IMR-90 (cell line): ENCODE results near the gene HMG20A. TPM values are rescaled to one million over a fixed set of nuclear protein-coding genes. Genes with fewer than 3 reads are reported as not detected.
A peak's percentile ranks its signal among the peaks of the same experiment; 100 is the strongest.

Experiments used
- ATAC-seq: fragments of 200-7000 bp; cut with Tn5 transposase; 2 replicates; pipeline ENCODE4 v1.9.1; 2020; ENCODE audit warnings: low read depth, mild to moderate bottlenecking, moderate library complexity
- BruUV-seq: library from RNA; stranded (reverse); fragments of 400-500 nt; replicated peaks from 2 replicates; lab custom pipeline; 2021; lab: Mats Ljungman, UMichigan
- CTCF ChIA-PET: fragments of 300-600 bp; formaldehyde crosslinking; extraction: SDS; loops from one replicate; lab custom pipeline; 2021; ENCODE audit warnings: antibody characterized with exemption; lab: Yijun Ruan, JAX
- POLR2A ChIA-PET: fragments of 300-600 bp; sonication (Branson Sonifier 250); formaldehyde crosslinking; loops from one replicate; lab custom pipeline; 2022; ENCODE audit warnings: antibody characterized with exemption; ENCODE audit not compliant: unreplicated experiment; lab: Charles Lee
- DNase-seq: peaks from one replicate; pipeline ENCODE4 v3.0.0; 2013
- H2AFZ ChIP-seq: replicated peaks from 2 replicates; pipeline ENCODE3; 2013; ENCODE audit warnings: low read length, mild to moderate bottlenecking; ENCODE audit not compliant: poor library complexity
- H2AK5ac ChIP-seq: 2 replicates; pipeline ENCODE4 v1.6.1; 2013; ENCODE audit warnings: low read depth, low read length, inconsistent platforms
- H2AK9ac ChIP-seq: replicated peaks from 2 replicates; pipeline ENCODE3; 2013; ENCODE audit warnings: mild to moderate bottlenecking, low read depth, low read length, moderate library complexity; ENCODE audit not compliant: poor library complexity
- H2BK120ac ChIP-seq: 2 replicates; pipeline ENCODE4 v1.6.1; 2013; ENCODE audit warnings: low read depth, low read length, inconsistent platforms
- H2BK15ac ChIP-seq: 3 replicates; pipeline ENCODE4 v1.6.1; 2013; ENCODE audit warnings: low read depth, low read length, inconsistent platforms
- H2BK20ac ChIP-seq: 2 replicates; pipeline ENCODE4 v1.6.1; 2013; ENCODE audit warnings: low read depth, mild to moderate bottlenecking, inconsistent platforms, low read length, moderate library complexity
- H2BK5ac ChIP-seq: 2 replicates; pipeline ENCODE4 v1.6.1; 2013; ENCODE audit warnings: mild to moderate bottlenecking, low read depth, low read length, inconsistent platforms; ENCODE audit not compliant: poor library complexity, severe bottlenecking
- H3K14ac ChIP-seq: replicated peaks from 2 replicates; pipeline ENCODE4 v1.6.1; 2013; ENCODE audit warnings: low read depth, low read length, inconsistent platforms
- H3K18ac ChIP-seq: 2 replicates; pipeline ENCODE4 v1.6.1; 2013; ENCODE audit warnings: low read depth, low read length, control low read depth
- H3K23ac ChIP-seq: 2 replicates; pipeline ENCODE4 v1.6.1; 2013; ENCODE audit warnings: low read depth, low read length, inconsistent platforms
- H3K27ac ChIP-seq: 2 replicates; pipeline ENCODE4 v1.5.1; 2013; ENCODE audit warnings: mild to moderate bottlenecking, control low read depth, low read length; ENCODE audit not compliant: insufficient read depth
- H3K27me3 ChIP-seq: 2 replicates; pipeline ENCODE4 v1.6.1; 2013; ENCODE audit warnings: low read length; ENCODE audit not compliant: control insufficient read depth, insufficient read depth
- H3K36me3 ChIP-seq: 2 replicates; pipeline ENCODE4 v1.6.1; 2013; ENCODE audit warnings: low read length, mixed read lengths; ENCODE audit not compliant: control insufficient read depth, insufficient read depth
- H3K4ac ChIP-seq: 2 replicates; pipeline ENCODE4 v1.6.1; 2013; ENCODE audit warnings: low read depth, low read length, inconsistent platforms
- H3K4me1 ChIP-seq: 2 replicates; pipeline ENCODE4 v1.6.1; 2013; ENCODE audit warnings: low read length, mixed read lengths; ENCODE audit not compliant: control insufficient read depth, insufficient read depth
- H3K4me2 ChIP-seq: 2 replicates; pipeline ENCODE4 v1.6.1; 2013; ENCODE audit warnings: low read depth, mild to moderate bottlenecking, control low read depth, low read length, moderate library complexity
- H3K4me3 ChIP-seq: 2 replicates; pipeline ENCODE4 v1.5.1; 2013; ENCODE audit warnings: low read depth, mild to moderate bottlenecking, control low read depth, low read length, moderate library complexity; ENCODE audit not compliant: insufficient read depth
- H3K56ac ChIP-seq: 2 replicates; pipeline ENCODE4 v1.6.1; 2013; ENCODE audit warnings: low read length, inconsistent platforms; ENCODE audit not compliant: insufficient read depth; ENCODE audit errors: extremely low read depth
- H3K79me1 ChIP-seq, 2 experiments: 2 replicates each; pipeline ENCODE4 v1.6.1; 2013; ENCODE audit warnings: low read length in 2 of 2, inconsistent platforms in 1 of 2, low read depth in 1 of 2
- H3K9ac ChIP-seq: 2 replicates; pipeline ENCODE4 v1.6.1; 2013; ENCODE audit warnings: low read depth, low read length, control low read depth
- H3K9me1 ChIP-seq: 2 replicates; pipeline ENCODE4 v1.6.1; 2013; ENCODE audit warnings: low read length, inconsistent platforms; ENCODE audit not compliant: insufficient read depth
- H3K9me3 ChIP-seq: 2 replicates; pipeline ENCODE4 v1.6.1; 2013; ENCODE audit warnings: low read length; ENCODE audit not compliant: control insufficient read depth, insufficient read depth
- H4K20me1 ChIP-seq: 2 replicates; pipeline ENCODE4 v1.6.1; 2013; ENCODE audit warnings: low read length, inconsistent platforms; ENCODE audit not compliant: insufficient read depth
- H4K5ac ChIP-seq: 2 replicates; pipeline ENCODE4 v1.6.1; 2013; ENCODE audit warnings: mild to moderate bottlenecking, low read depth, low read length, control low read depth
- H4K8ac ChIP-seq, 2 experiments: 2 replicates each; pipeline ENCODE4 v1.6.1; 2013; ENCODE audit warnings: low read depth in 2 of 2, low read length in 2 of 2, control low read depth in 1 of 2, inconsistent platforms in 1 of 2
- H4K91ac ChIP-seq: 2 replicates; pipeline ENCODE4 v1.6.1; 2013; ENCODE audit warnings: low read depth, low read length, inconsistent platforms; ENCODE audit not compliant: insufficient read depth
- CHD1 ChIP-seq: IDR thresholded peaks from 2 replicates; pipeline ENCODE4 v1.6.1; 2012; ENCODE audit warnings: low read depth, low read length, improper control_type of control experiment
- ELK1 ChIP-seq: fragments of 150-350 bp; IDR thresholded peaks from 2 replicates; pipeline ENCODE4 v1.6.1; 2016; ENCODE audit warnings: low read depth, mild to moderate bottlenecking, low read length, moderate library complexity, borderline replicate concordance
- FOS ChIP-seq: fragments of 150-350 bp; IDR thresholded peaks from 2 replicates; pipeline ENCODE4 v1.6.1; 2016; ENCODE audit warnings: low read depth, low read length
- MAFK ChIP-seq: IDR thresholded peaks from 2 replicates; pipeline ENCODE4 v1.6.1; 2012; ENCODE audit warnings: low read depth, low read length, improper control_type of control experiment
- NFE2L2 ChIP-seq: fragments of 150-350 bp; IDR thresholded peaks from 2 replicates; pipeline ENCODE4 v1.6.1; 2016; ENCODE audit warnings: low read depth, mild to moderate bottlenecking, low read length
- POLR2A ChIP-seq: IDR thresholded peaks from 2 replicates; pipeline ENCODE4 v1.6.1; 2012; ENCODE audit warnings: mild to moderate bottlenecking, low read depth, low read length
- RCOR1 ChIP-seq: IDR thresholded peaks from 2 replicates; pipeline ENCODE4 v1.6.1; 2012; ENCODE audit warnings: mild to moderate bottlenecking, low read length, improper control_type of control experiment; ENCODE audit not compliant: insufficient replicate concordance
- RFX5 ChIP-seq: IDR thresholded peaks from 2 replicates; pipeline ENCODE4 v1.8.0; 2012; ENCODE audit warnings: low read depth, mild to moderate bottlenecking, low read length, moderate library complexity
- SMC3 ChIP-seq: fragments of 150-350 bp; IDR thresholded peaks from 2 replicates; pipeline ENCODE4 v1.6.1; 2016; ENCODE audit warnings: low read depth, mild to moderate bottlenecking, antibody characterized with exemption, low read length, moderate library complexity
- USF2 ChIP-seq: fragments of 150-350 bp; IDR thresholded peaks from 2 replicates; pipeline ENCODE4 v1.6.1; 2017; ENCODE audit warnings: mild to moderate bottlenecking, antibody characterized with exemption, low read length, low read depth
- dilution Hi-C: fragments of 300-500 bp; cut with HindIII; formaldehyde crosslinking; loops from one replicate; pipeline ENCODE4 v1.14.3; 2018; ENCODE audit warnings: low sequenced_read_pairs; ENCODE audit not compliant: unreplicated experiment
- in situ Hi-C: fragments of 300-500 bp; cut with MboI; formaldehyde crosslinking; loops from 3 replicates; pipeline ENCODE4 v1.14.3; 2019; ENCODE audit warnings: low sequenced_read_pairs, inconsistent platforms, mixed read lengths
- intact Hi-C: fragments of 100-400 bp; cut with micrococcal nuclease; formaldehyde crosslinking; loops from 2 replicates; pipeline ENCODE4 v1.10.0; 2022
- polyA plus RNA-seq, 3 experiments: library from polyadenylated mRNA; depleted of rRNA; stranded (reverse); fragments of >200 nt; gene quantifications; 2 replicates each; pipeline ENCODE4 v1.2.3, GENCODE V29; 2012; ENCODE audit warnings: low replicate concordance in 1 of 3
- total RNA-seq: library from RNA; depleted of rRNA; stranded (reverse); fragments of >200 nt; gene quantifications from 2 replicates; pipeline ENCODE4 v1.2.3, GENCODE V29; 2012

Gene HMG20A
- total and polyA plus RNA-seq, 2 of the 4 experiments (the other 2 are of a cell fraction), result 22.3 to 25.3 TPM

GRCh38 chr15:77457191-77457904 lies 36.7 kb downstream of the HMG20A start (continued):
- TF ChIP-seq NFE2L2, result no peak
- no peak for TF ChIP-seq RFX5

- Histone ChIP-seq H2BK120ac (no peak overlapping the region), H3K4me3 (no peak overlapping the region), H3K9me1 (peaks cover 9% of the 10 kb centered on the region), H3K9me3 (no peaks in the 10 kb centered on the region), H3K27me3 (no peaks in the 10 kb centered on the region), H3K9ac (no peak overlapping the region), H2BK5ac (peak overlapping the region; percentile 82), H4K20me1 (peaks cover 20% of the 10 kb centered on the region), H2AFZ (no peak overlapping the region), H3K79me1 (peaks cover 20 to 55% of the 10 kb centered on the region in 2 experiments), H3K14ac (no peak overlapping the region), H3K27ac (no peak overlapping the region), H3K4me2 (peak overlapping the region; percentile 73), H3K56ac (no peak overlapping the region), H3K4me1 (peaks cover 28% of the 10 kb centered on the region), H2AK9ac (no peak overlapping the region), H3K36me3 (peaks cover 2% of the 10 kb centered on the region), H3K23ac (no peak overlapping the region), H2BK20ac (no peak overlapping the region), H4K5ac (no peak overlapping the region), H2AK5ac (no peak overlapping the region), H3K4ac (no peak overlapping the region), H4K91ac (no peak overlapping the region), H4K8ac (0 out of 4 replicates have a peak overlapping the region, but pooled peaks of 1 of the 2 experiments have one; percentile 20), H2BK15ac (no peak overlapping the region), H3K18ac (no peak overlapping the region)
- no peak for TF ChIP-seq FOS
- no peak for TF ChIP-seq USF2
- no peak for TF ChIP-seq SMC3
- no peak for TF ChIP-seq ELK1
- TF ChIP-seq MAFK, result peak; percentile 78
- no peak for TF ChIP-seq RCOR1
- TF ChIP-seq POLR2A, result no peak
- no peak for TF ChIP-seq CHD1
- ATAC-seq (peak; percentile 40), DNase-seq (peak; percentile 68)
- ChIA-PET POLR2A (no interaction called here), CTCF (no interaction called here)
- dilution Hi-C loops (no loop called here), in situ Hi-C loops (no loop called here), intact Hi-C loops (loop anchor here (2.0 to 5.0 kb wide), 3 partner anchors 25 to 39 kb away; partner anchors contain the start of genes HMG20A and PEAK1)
- no TSS peak for BruUV-seq
Measured at GRCh38 chr15:77457905-77458265, 37.2 kb downstream of the HMG20A start.
